Astrocyte (in vitro differentiated cells and primary cell): ENCODE results near the gene MYL6.
"Not testable (repeated sequence)": the region's sequence is repeated elsewhere in the genome, so short reads cannot be mapped to it uniquely, and the experiment has no call there.

ENCODE experiments used
- EZH2 ChIP-seq: IDR thresholded peaks from 2 replicates; pipeline ENCODE4 v1.6.1; 2012; ENCODE audit warnings: mild to moderate bottlenecking, low read length, inconsistent platforms; ENCODE audit not compliant: insufficient read depth
- TF ChIP-seq, protein P1 (sequence below): IDR thresholded peaks from 2 replicates; pipeline ENCODE4 v1.5.1; 2011; ENCODE audit warnings: low read depth, mild to moderate bottlenecking, inconsistent platforms, low read length, moderate library complexity; ENCODE audit not compliant: insufficient read depth

DNA sequence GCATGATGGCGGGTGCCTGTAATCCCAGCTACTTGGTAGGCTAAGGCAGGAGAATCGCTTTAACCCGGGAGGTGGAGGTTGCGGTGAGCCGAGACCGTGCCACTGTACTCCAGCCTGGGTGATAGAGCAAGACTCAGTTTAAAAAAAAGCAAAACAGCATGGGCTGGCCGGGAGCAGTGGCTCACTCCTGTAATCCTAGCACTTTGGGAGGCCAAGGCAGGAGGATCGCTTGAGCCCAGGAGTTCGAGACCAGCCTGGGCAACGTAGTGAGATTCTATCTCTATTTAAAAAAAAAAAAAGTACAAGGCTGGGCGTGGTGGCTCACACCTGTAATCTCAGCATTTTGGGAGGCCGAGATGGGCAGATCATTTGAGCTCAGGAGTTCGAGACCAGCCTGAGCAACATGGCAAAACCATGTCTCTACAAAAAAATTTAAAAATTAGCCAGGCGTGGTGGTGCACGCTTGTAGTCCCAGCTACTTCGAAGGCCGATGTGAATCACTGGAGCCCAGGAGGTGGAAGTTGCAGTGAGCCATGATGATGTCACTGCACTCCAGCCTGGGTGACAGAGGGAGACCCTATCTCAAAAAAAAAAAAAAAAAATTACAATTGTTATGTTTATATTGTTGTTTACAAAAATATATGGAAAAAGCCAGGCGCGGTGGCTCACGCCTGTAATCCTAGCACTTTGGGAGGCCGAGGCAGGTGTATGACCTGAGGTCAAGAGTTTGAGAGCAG lies 1.5 kb upstream of the MYL6 start:
- not testable (repeated sequence) for TF ChIP-seq EZH2
- TF ChIP-seq, protein P1, sequence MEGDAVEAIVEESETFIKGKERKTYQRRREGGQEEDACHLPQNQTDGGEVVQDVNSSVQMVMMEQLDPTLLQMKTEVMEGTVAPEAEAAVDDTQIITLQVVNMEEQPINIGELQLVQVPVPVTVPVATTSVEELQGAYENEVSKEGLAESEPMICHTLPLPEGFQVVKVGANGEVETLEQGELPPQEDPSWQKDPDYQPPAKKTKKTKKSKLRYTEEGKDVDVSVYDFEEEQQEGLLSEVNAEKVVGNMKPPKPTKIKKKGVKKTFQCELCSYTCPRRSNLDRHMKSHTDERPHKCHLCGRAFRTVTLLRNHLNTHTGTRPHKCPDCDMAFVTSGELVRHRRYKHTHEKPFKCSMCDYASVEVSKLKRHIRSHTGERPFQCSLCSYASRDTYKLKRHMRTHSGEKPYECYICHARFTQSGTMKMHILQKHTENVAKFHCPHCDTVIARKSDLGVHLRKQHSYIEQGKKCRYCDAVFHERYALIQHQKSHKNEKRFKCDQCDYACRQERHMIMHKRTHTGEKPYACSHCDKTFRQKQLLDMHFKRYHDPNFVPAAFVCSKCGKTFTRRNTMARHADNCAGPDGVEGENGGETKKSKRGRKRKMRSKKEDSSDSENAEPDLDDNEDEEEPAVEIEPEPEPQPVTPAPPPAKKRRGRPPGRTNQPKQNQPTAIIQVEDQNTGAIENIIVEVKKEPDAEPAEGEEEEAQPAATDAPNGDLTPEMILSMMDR: not testable (repeated sequence)
